ENCODE results near the gene MIS18A. TPM values are rescaled to one million over a fixed set of nuclear protein-coding genes. Genes with fewer than 3 reads are reported as not detected.

The MIS18A gene
- total and polyA plus RNA-seq, 2 experiments from 2014 or later: 46.1 to 133 TPM

DNA sequence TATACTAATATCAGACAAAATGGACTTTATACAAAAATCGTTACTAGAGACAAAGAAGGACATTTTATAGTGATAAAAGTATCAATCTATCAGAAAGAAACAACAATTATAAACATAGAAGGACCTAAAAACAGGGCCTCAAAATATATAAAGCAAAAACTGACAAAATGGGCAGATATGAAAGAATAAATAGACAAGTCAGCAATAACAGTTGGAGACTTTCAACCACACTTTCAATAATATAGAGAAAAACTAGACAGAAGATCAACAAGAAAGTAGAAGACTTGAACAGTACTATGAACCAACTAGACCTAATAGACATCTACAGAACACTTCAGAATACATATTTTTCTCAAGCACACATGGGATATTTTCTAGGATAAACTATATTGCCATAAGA, 52.4 kb downstream of the MIS18A start:
- no peak for DNase-seq (ENCODE audit: low spot score)
- TF ChIP-seq JUNB (IDR thresholded peaks at IDR 0.05; ENCODE audit: unreplicated experiment) (no peak), ZNF114 (CRISPR knock-in tag; IDR thresholded peaks at IDR 0.05) (no peak), EZH2phosphoT487 (IDR thresholded peaks at IDR 0.05; ENCODE audit: unreplicated experiment) (no peak), ZNF331 (CRISPR knock-in tag; IDR thresholded peaks at IDR 0.05; ENCODE audit: low read depth) (no peak), CREB1 (CRISPR knock-in tag; IDR thresholded peaks at IDR 0.05; ENCODE audit: low read depth) (no peak), EZH2 (IDR thresholded peaks at IDR 0.05; ENCODE audit: low read depth, unreplicated experiment) (no peak)
- TF ChIP-seq, protein P1, sequence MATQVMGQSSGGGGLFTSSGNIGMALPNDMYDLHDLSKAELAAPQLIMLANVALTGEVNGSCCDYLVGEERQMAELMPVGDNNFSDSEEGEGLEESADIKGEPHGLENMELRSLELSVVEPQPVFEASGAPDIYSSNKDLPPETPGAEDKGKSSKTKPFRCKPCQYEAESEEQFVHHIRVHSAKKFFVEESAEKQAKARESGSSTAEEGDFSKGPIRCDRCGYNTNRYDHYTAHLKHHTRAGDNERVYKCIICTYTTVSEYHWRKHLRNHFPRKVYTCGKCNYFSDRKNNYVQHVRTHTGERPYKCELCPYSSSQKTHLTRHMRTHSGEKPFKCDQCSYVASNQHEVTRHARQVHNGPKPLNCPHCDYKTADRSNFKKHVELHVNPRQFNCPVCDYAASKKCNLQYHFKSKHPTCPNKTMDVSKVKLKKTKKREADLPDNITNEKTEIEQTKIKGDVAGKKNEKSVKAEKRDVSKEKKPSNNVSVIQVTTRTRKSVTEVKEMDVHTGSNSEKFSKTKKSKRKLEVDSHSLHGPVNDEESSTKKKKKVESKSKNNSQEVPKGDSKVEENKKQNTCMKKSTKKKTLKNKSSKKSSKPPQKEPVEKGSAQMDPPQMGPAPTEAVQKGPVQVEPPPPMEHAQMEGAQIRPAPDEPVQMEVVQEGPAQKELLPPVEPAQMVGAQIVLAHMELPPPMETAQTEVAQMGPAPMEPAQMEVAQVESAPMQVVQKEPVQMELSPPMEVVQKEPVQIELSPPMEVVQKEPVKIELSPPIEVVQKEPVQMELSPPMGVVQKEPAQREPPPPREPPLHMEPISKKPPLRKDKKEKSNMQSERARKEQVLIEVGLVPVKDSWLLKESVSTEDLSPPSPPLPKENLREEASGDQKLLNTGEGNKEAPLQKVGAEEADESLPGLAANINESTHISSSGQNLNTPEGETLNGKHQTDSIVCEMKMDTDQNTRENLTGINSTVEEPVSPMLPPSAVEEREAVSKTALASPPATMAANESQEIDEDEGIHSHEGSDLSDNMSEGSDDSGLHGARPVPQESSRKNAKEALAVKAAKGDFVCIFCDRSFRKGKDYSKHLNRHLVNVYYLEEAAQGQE (IDR thresholded peaks at IDR 0.05; ENCODE audit: unreplicated experiment): no peak
- TF ChIP-seq, protein P2, sequence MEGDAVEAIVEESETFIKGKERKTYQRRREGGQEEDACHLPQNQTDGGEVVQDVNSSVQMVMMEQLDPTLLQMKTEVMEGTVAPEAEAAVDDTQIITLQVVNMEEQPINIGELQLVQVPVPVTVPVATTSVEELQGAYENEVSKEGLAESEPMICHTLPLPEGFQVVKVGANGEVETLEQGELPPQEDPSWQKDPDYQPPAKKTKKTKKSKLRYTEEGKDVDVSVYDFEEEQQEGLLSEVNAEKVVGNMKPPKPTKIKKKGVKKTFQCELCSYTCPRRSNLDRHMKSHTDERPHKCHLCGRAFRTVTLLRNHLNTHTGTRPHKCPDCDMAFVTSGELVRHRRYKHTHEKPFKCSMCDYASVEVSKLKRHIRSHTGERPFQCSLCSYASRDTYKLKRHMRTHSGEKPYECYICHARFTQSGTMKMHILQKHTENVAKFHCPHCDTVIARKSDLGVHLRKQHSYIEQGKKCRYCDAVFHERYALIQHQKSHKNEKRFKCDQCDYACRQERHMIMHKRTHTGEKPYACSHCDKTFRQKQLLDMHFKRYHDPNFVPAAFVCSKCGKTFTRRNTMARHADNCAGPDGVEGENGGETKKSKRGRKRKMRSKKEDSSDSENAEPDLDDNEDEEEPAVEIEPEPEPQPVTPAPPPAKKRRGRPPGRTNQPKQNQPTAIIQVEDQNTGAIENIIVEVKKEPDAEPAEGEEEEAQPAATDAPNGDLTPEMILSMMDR (conservative IDR thresholded peaks at IDR 0.05; ENCODE audit: low read depth in 2 of 2): no peak
- TF ChIP-seq, protein P3, sequence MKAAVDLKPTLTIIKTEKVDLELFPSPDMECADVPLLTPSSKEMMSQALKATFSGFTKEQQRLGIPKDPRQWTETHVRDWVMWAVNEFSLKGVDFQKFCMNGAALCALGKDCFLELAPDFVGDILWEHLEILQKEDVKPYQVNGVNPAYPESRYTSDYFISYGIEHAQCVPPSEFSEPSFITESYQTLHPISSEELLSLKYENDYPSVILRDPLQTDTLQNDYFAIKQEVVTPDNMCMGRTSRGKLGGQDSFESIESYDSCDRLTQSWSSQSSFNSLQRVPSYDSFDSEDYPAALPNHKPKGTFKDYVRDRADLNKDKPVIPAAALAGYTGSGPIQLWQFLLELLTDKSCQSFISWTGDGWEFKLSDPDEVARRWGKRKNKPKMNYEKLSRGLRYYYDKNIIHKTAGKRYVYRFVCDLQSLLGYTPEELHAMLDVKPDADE (IDR thresholded peaks at IDR 0.05): no peak
- H3K36me3 Mint-ChIP-seq (ENCODE audit: low read depth): no peaks in the 10 kb centered on the region

More for the DNA sequence above, 52.4 kb downstream of the MIS18A start:
- H3K4me3 Mint-ChIP-seq: no peak overlapping the region
- no peaks in the 10 kb centered on the region for H3K79me2 ChIP-seq (replicated peaks; ENCODE audit: insufficient read depth)
- no peaks in the 10 kb centered on the region for H3K4me1 ChIP-seq (ENCODE audit: insufficient read depth)
- no peak overlapping the region for H3K27ac Mint-ChIP-seq
- H3K4me2 ChIP-seq: no peak overlapping the region
- no peak overlapping the region for H3K4me3 ChIP-seq
- no peaks in the 10 kb centered on the region for H3K9me2 ChIP-seq (ENCODE audit: insufficient read depth)
- H3K9me3 Mint-ChIP-seq: peaks cover 9% of the 10 kb centered on the region
- no peak for ATAC-seq
- H3K4me1 Mint-ChIP-seq: peaks cover 9% of the 10 kb centered on the region; the same call in 2 of the 3 replicates
- H3K36me3 ChIP-seq (ENCODE audit: insufficient read depth): no peaks in the 10 kb centered on the region
- H3K27me3 ChIP-seq (ENCODE audit: insufficient read depth): no peaks in the 10 kb centered on the region
- no peak overlapping the region for H2AFZ ChIP-seq
- H3K27ac ChIP-seq (ENCODE audit: low read depth): no peak overlapping the region
- no peaks in the 10 kb centered on the region for H3K27me3 Mint-ChIP-seq (ENCODE audit: insufficient read depth, low read depth, poor library complexity)
- no peaks in the 10 kb centered on the region for H3F3A ChIP-seq (replicated peaks; ENCODE audit: low read depth)
- no peaks in the 10 kb centered on the region for H4K20me1 ChIP-seq (replicated peaks; ENCODE audit: insufficient read depth)

Other genes with a start within 250 kb of the MIS18A start
- not detected in 2 replicates for gene MRAP, start 19.8 kb upstream of the MIS18A start, total RNA-seq (2014; rRNA removed; shearing (Covaris generic))
- 0.78 and 2.2 TPM in 2 replicates for gene MRAP, start 19.8 kb upstream of the MIS18A start, polyA plus RNA-seq (2016; fragmentation: Nextera tagmentation; extraction: Ambion mirVana)
- gene URB1, start 114.0 kb upstream of the MIS18A start, total RNA-seq (2014; rRNA removed; shearing (Covaris generic)): 42.2 and 44.1 TPM in 2 replicates
- gene URB1, start 114.0 kb upstream of the MIS18A start, polyA plus RNA-seq (2016; fragmentation: Nextera tagmentation; extraction: Ambion mirVana): 6.8 and 7.7 TPM in 2 replicates
- gene EVA1C, start 133.7 kb upstream of the MIS18A start, total RNA-seq (2014; rRNA removed; shearing (Covaris generic)): 3.8 and 6.9 TPM in 2 replicates
- gene EVA1C, start 133.7 kb upstream of the MIS18A start, polyA plus RNA-seq (2016; fragmentation: Nextera tagmentation; extraction: Ambion mirVana): 3.9 and 4.6 TPM in 2 replicates